GM23338 (cell line): ENCODE data around the gene NQO1. TPM values are rescaled to one million over a fixed set of nuclear protein-coding genes. Genes with fewer than 3 reads are reported as not detected.

ENCODE experiments used
- ATAC-seq: fragments of 200-7000 bp; cut with Tn5 transposase; 3 replicates; pipeline ENCODE4 v1.9.1; 2020
- DNase-seq: peaks from one replicate; pipeline ENCODE4 v3.0.0-alpha.2; 2015; ENCODE audit warnings: low spot score
- H2AFZ ChIP-seq: fragments of 200-600 bp; sonication (generic); 2 replicates; pipeline ENCODE4 v1.8.0; 2016; ENCODE audit warnings: antibody characterized with exemption, mild to moderate bottlenecking, moderate library complexity
- H3F3A ChIP-seq: fragments of 200-600 bp; sonication (generic); replicated peaks from 2 replicates; pipeline ENCODE4 v1.8.0; 2017; ENCODE audit warnings: antibody characterized with exemption, mixed run types, low read depth
- H3K27ac ChIP-seq: fragments of 200-600 bp; sonication (generic); 2 replicates; pipeline ENCODE4 v1.6.1; 2016; ENCODE audit warnings: low read depth
- H3K27me3 ChIP-seq: fragments of 200-600 bp; sonication (generic); 2 replicates; pipeline ENCODE4 v1.8.0; 2016; ENCODE audit warnings: mild to moderate bottlenecking, mixed run types, moderate library complexity; ENCODE audit not compliant: insufficient read depth
- H3K36me3 ChIP-seq: fragments of 200-600 bp; sonication (generic); 2 replicates; pipeline ENCODE4 v1.8.0; 2016; ENCODE audit warnings: mild to moderate bottlenecking; ENCODE audit not compliant: insufficient read depth
- H3K4me1 ChIP-seq: fragments of 200-600 bp; sonication (generic); 2 replicates; pipeline ENCODE4 v1.8.0; 2016; ENCODE audit warnings: mild to moderate bottlenecking, moderate library complexity; ENCODE audit not compliant: insufficient read depth
- H3K4me2 ChIP-seq: fragments of 200-600 bp; sonication (generic); 2 replicates; pipeline ENCODE4 v1.7.1; 2017; ENCODE audit warnings: mixed run types
- H3K4me3 ChIP-seq: fragments of 200-600 bp; sonication (generic); 2 replicates; pipeline ENCODE4 v1.6.1; 2016; ENCODE audit warnings: mixed run types
- H3K79me2 ChIP-seq: fragments of 200-600 bp; sonication (generic); replicated peaks from 2 replicates; pipeline ENCODE4 v1.8.0; 2017; ENCODE audit warnings: mild to moderate bottlenecking; ENCODE audit not compliant: insufficient read depth
- H3K9me2 ChIP-seq: fragments of 200-600 bp; sonication (generic); 2 replicates; pipeline ENCODE4 v1.8.0; 2017; ENCODE audit not compliant: insufficient read depth
- H4K20me1 ChIP-seq: fragments of 200-600 bp; sonication (generic); replicated peaks from 2 replicates; pipeline ENCODE4 v1.8.0; 2017; ENCODE audit warnings: mild to moderate bottlenecking; ENCODE audit not compliant: insufficient read depth
- H3K27ac Mint-ChIP-seq: 2 replicates; pipeline ENCODE4 v1.8.0; 2020; ENCODE audit warnings: inconsistent platforms, mild to moderate bottlenecking, moderate library complexity, mixed read lengths
- H3K27me3 Mint-ChIP-seq: 3 replicates; pipeline ENCODE4 v1.8.0; 2022; ENCODE audit warnings: low read depth, mild to moderate bottlenecking, moderate library complexity, mixed read lengths, inconsistent platforms; ENCODE audit not compliant: insufficient read depth, poor library complexity
- H3K36me3 Mint-ChIP-seq: 3 replicates; pipeline ENCODE4 v1.8.0; 2021; ENCODE audit warnings: low read depth, mild to moderate bottlenecking, inconsistent platforms, moderate library complexity, mixed read lengths
- H3K4me1 Mint-ChIP-seq: 3 replicates; pipeline ENCODE4 v1.8.0; 2020; ENCODE audit warnings: mild to moderate bottlenecking, inconsistent platforms, mixed read lengths
- H3K4me3 Mint-ChIP-seq: 3 replicates; pipeline ENCODE4 v1.8.0; 2021; ENCODE audit warnings: moderate library complexity, mild to moderate bottlenecking, inconsistent platforms, mixed read lengths
- H3K9me3 Mint-ChIP-seq: 3 replicates; pipeline ENCODE4 v1.8.0; 2020; ENCODE audit warnings: moderate library complexity, mild to moderate bottlenecking, inconsistent platforms, mixed read lengths
- CREB1 ChIP-seq: fragments of 250-450 bp; sonication (Bioruptor Pico); IDR thresholded peaks from 2 replicates; pipeline ENCODE4 v1.5.0; 2020; ENCODE audit warnings: low read depth, mild to moderate bottlenecking, moderate library complexity
- CTCF ChIP-seq, 2 experiments: fragments of 200-600 bp in 1 of 2; sonication (generic) in 1 of 2; conservative IDR thresholded peaks; 2 replicates each; pipeline versions ENCODE4 v1.5.1 to v1.6.1; 2016 to 2017; ENCODE audit warnings: antibody characterized with exemption in 2 of 2, low read depth in 2 of 2, mild to moderate bottlenecking in 2 of 2, moderate library complexity in 1 of 2
- EZH2 ChIP-seq: fragments of 200-600 bp; sonication (generic); IDR thresholded peaks from one replicate; pipeline ENCODE4 v1.8.0; 2017; ENCODE audit warnings: antibody characterized with exemption, mild to moderate bottlenecking, low read depth; ENCODE audit not compliant: unreplicated experiment
- EZH2phosphoT487 ChIP-seq: fragments of 200-600 bp; sonication (generic); IDR thresholded peaks from one replicate; pipeline ENCODE4 v1.8.1; 2018; ENCODE audit warnings: antibody characterized with exemption; ENCODE audit not compliant: unreplicated experiment
- JUNB ChIP-seq: IDR thresholded peaks from one replicate; pipeline ENCODE4 v1.6.1; 2016; ENCODE audit warnings: antibody characterized with exemption; ENCODE audit not compliant: unreplicated experiment
- NANOG ChIP-seq: IDR thresholded peaks from 2 replicates; pipeline ENCODE4 v1.6.1; 2016; ENCODE audit warnings: antibody characterized with exemption, borderline replicate concordance
- POLR2AphosphoS5 ChIP-seq: IDR thresholded peaks from 2 replicates; pipeline ENCODE4 v1.6.1; 2016; ENCODE audit warnings: antibody characterized with exemption, low read depth
- REST ChIP-seq: IDR thresholded peaks from one replicate; pipeline ENCODE4 v1.6.1; 2018; ENCODE audit warnings: antibody characterized with exemption; ENCODE audit not compliant: unreplicated experiment
- STAT1 ChIP-seq: IDR thresholded peaks from one replicate; pipeline ENCODE4 v1.6.1; 2016; ENCODE audit warnings: antibody characterized with exemption; ENCODE audit not compliant: unreplicated experiment
- ZNF114 ChIP-seq: fragments of 250-450 bp; sonication (Bioruptor Pico); IDR thresholded peaks from 2 replicates; pipeline ENCODE4 v1.5.0; 2020; ENCODE audit warnings: mild to moderate bottlenecking, moderate library complexity
- ZNF331 ChIP-seq: fragments of 250-450 bp; sonication (Bioruptor Pico); IDR thresholded peaks from 2 replicates; pipeline ENCODE4 v1.5.0; 2020; ENCODE audit warnings: low read depth, mild to moderate bottlenecking, moderate library complexity
- ZNF462 ChIP-seq: fragments of 250-450 bp; sonication (Bioruptor Pico); IDR thresholded peaks from 2 replicates; pipeline ENCODE4 v1.5.0; 2020; ENCODE audit warnings: mild to moderate bottlenecking, moderate library complexity
- polyA plus RNA-seq: library from polyadenylated mRNA; unstranded; fragments of >200 nt; fragmentation: Nextera tagmentation; extraction: Ambion mirVana; gene quantifications from 2 replicates; pipeline ENCODE4 v1.2.1, GENCODE V29; 2016
- total RNA-seq: library from RNA; depleted of rRNA; stranded (reverse); fragments of >200 nt; shearing (Covaris generic); gene quantifications from 2 replicates; pipeline ENCODE4 v1.2.3, GENCODE V29; 2014
- TF ChIP-seq, protein P1 (sequence below): IDR thresholded peaks from 2 replicates; pipeline ENCODE4 v1.6.1; 2016; ENCODE audit warnings: antibody characterized with exemption

Gene NQO1
- total and polyA plus RNA-seq, 2 experiments from 2014 or later = 80.9 to 86.3 TPM

GRCh38 chr16:69748694-69749345 is 22.5 kb upstream of the NQO1 start (continued):
- TF ChIP-seq CREB1 (CRISPR knock-in tag) (no peak), ZNF331 (no peak)

DNA sequence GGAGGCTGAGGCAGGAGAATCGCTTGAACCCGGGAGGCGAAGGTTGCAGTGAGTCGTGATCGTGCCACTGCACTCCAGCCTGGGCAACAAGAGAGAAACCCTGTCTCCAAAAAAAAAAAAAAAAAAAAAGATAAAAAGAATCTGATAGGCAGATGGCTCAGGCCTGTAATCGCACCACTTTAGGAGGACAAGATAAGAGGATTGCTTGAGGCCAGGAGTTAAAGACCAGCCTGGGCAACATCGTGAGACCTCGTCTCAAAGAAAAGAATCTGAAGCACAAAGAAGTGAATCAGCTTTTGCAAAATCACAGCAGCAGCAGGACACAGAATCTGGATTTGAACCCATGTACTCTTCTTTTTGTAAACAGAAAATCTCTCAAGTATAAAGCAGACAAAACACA is 20.8 kb upstream of the NQO1 start:
- H3K36me3 ChIP-seq = peaks cover 87% of the 10 kb centered on the region
- H2AFZ ChIP-seq = no peak overlapping the region
- H3K4me1 ChIP-seq = no peaks in the 10 kb centered on the region
- no peak overlapping the region for H3K4me3 ChIP-seq
- Mint-ChIP-seq H3K36me3 (peaks cover 94% of the 10 kb centered on the region), H3K4me3 (no peak overlapping the region), H3K4me1 (no peaks in the 10 kb centered on the region), H3K9me3 (no peaks in the 10 kb centered on the region), H3K27ac (no peak overlapping the region), H3K27me3 (peaks cover 2% of the 10 kb centered on the region)
- H3K27ac ChIP-seq = no peak overlapping the region
- peaks cover 8% of the 10 kb centered on the region; the same call in 1 of the 2 replicates for H3F3A ChIP-seq
- H3K27me3 ChIP-seq = no peaks in the 10 kb centered on the region
- peaks cover 25% of the 10 kb centered on the region for H4K20me1 ChIP-seq
- ATAC-seq (no peak), DNase-seq (no peak)
- no peak overlapping the region for H3K4me2 ChIP-seq
- H3K9me2 ChIP-seq = no peaks in the 10 kb centered on the region
- TF ChIP-seq REST (no peak), EZH2 (no peak), CTCF (conservative IDR thresholded peaks at IDR 0.05; ENCODE audit: low read depth in 2 of 2) (no peak), EZH2phosphoT487 (no peak), ZNF331 (no peak), NANOG (no peak), ZNF114 (CRISPR knock-in tag) (no peak), JUNB (no peak), ZNF462 (CRISPR knock-in tag) (no peak), CREB1 (CRISPR knock-in tag) (no peak), STAT1 (no peak), POLR2AphosphoS5 (no peak)
- TF ChIP-seq, protein P1, sequence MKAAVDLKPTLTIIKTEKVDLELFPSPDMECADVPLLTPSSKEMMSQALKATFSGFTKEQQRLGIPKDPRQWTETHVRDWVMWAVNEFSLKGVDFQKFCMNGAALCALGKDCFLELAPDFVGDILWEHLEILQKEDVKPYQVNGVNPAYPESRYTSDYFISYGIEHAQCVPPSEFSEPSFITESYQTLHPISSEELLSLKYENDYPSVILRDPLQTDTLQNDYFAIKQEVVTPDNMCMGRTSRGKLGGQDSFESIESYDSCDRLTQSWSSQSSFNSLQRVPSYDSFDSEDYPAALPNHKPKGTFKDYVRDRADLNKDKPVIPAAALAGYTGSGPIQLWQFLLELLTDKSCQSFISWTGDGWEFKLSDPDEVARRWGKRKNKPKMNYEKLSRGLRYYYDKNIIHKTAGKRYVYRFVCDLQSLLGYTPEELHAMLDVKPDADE = no peak
- peaks cover 34% of the 10 kb centered on the region for H3K79me2 ChIP-seq
